GM18951 (cell line): ENCODE data around the gene STAC3.
"Not testable (repeated sequence)": the region's sequence is repeated elsewhere in the genome, so short reads cannot be mapped to it uniquely, and the experiment has no call there.

ENCODE experiments used
- POLR2A ChIP-seq: IDR thresholded peaks from 4 replicates; pipeline ENCODE4 v1.6.1; 2011; ENCODE audit warnings: mild to moderate bottlenecking; ENCODE audit not compliant: insufficient read length, insufficient read depth; ENCODE audit errors: extremely low read depth
- in situ Hi-C: fragments of 300-500 bp; cut with MboI; formaldehyde crosslinking; loops from one replicate; pipeline ENCODE4 v1.12.0; 2022; ENCODE audit warnings: low sequenced_read_pairs, mixed read lengths, inconsistent platforms; ENCODE audit not compliant: unreplicated experiment

The STAC3 gene

GRCh38 chr12:57250956-57251355 lies at the start of gene STAC3:
Gene STAC3 (minus strand): TSS chr12:57251187. CDS start chr12:57249636, 1,551 bp downstream.
- in situ Hi-C loops, result no loop called here
- no peak for TF ChIP-seq POLR2A

- in situ Hi-C loops, result no loop called here
- TF ChIP-seq POLR2A, result no peak
Measured at GRCh38 chr12:57299514-57300016, 48.6 kb upstream of the STAC3 start.

- in situ Hi-C loops, result no loop called here
- no peak for TF ChIP-seq POLR2A
Measured at GRCh38 chr12:57296291-57296690, 45.3 kb upstream of the STAC3 start.

GRCh38 chr12:57282073-57282472 lies 31.1 kb upstream of the STAC3 start:
- in situ Hi-C loops, result not testable (repeated sequence)

- in situ Hi-C loops, result no loop called here
- peak; percentile 47 for TF ChIP-seq POLR2A
Measured at GRCh38 chr12:57280211-57281062, 29.4 kb upstream of the STAC3 start.

- TF ChIP-seq POLR2A, result no peak
- in situ Hi-C loops, result no loop called here
Measured at GRCh38 chr12:57278465-57279381, 27.7 kb upstream of the STAC3 start.

GRCh38 chr12:57276935-57277563 lies 26.1 kb upstream of the STAC3 start:
- TF ChIP-seq POLR2A, result no peak
- in situ Hi-C loops, result no loop called here

GRCh38 chr12:57276233-57276632 lies 25.2 kb upstream of the STAC3 start:
- in situ Hi-C loops, result not testable (repeated sequence)

- TF ChIP-seq POLR2A, result no peak
- in situ Hi-C loops, result no loop called here
Measured at GRCh38 chr12:57273516-57273915, 22.5 kb upstream of the STAC3 start.

- in situ Hi-C loops, result no loop called here
Measured at GRCh38 chr12:57272337-57273151, 21.6 kb upstream of the STAC3 start.

GRCh38 chr12:57270966-57271470 lies 20.0 kb upstream of the STAC3 start:
- in situ Hi-C loops, result no loop called here
- TF ChIP-seq POLR2A, result no peak

More at GRCh38 chr12:57272337-57273151, 21.6 kb upstream of the STAC3 start:
- no peak for TF ChIP-seq POLR2A

- in situ Hi-C loops, result no loop called here
- no peak for TF ChIP-seq POLR2A
Measured at GRCh38 chr12:57268264-57268663, 17.3 kb upstream of the STAC3 start.

- no peak for TF ChIP-seq POLR2A
- in situ Hi-C loops, result no loop called here
Measured at GRCh38 chr12:57266681-57267080, 15.7 kb upstream of the STAC3 start.
